GM18508 (cell line): ENCODE data around the gene CD59.
"Not testable (repeated sequence)": the region's sequence is repeated elsewhere in the genome, so short reads cannot be mapped to it uniquely, and the experiment has no call there.

Experiments used
- ATAC-seq: cut with Tn5 transposase; IDR thresholded peaks from one replicate; pipeline ENCODE4 v1.9.1; 2021; ENCODE audit warnings: moderate number of reproducible peaks; ENCODE audit not compliant: insufficient read depth, unreplicated experiment

The CD59 gene

DNA sequence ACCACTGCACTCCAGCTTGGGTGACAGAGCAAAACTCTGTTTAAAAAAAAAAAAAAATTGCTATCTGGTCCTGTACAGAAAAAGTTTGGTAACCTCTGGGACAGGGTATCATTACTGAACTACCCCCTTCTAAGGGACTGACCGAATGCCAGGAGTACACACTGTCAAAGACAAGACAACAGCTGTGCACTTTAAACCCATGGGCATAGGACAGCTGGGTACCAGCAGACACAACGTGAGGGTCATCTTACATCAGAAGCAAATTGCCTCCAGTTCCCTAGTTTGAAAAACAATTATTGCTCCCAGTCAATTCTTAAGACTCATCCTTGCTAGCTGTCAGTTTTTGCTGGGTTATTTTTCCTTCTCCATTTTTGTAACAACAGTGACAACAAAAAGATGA is 17.8 kb downstream of the CD59 start:
- no peak for ATAC-seq

DNA sequence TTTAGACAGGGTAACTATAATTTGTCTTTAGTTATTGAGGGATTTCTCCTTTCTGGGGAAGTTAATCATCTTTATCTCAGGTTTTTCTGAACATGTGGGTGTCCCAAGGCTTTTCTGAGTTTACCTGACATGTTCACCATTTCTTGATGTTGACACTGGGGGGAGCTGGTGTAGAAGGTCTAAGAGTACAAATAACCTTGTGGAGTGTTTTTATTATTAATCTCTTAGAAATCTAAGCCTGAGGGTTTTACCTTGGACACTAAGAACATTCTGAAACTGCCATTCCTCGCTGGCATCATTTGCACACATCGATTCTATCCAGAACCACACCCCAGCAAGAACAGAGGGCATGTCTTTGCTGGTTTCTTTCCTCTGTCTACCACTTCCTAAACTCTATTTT is 20.0 kb downstream of the CD59 start:
- no peak for ATAC-seq

DNA sequence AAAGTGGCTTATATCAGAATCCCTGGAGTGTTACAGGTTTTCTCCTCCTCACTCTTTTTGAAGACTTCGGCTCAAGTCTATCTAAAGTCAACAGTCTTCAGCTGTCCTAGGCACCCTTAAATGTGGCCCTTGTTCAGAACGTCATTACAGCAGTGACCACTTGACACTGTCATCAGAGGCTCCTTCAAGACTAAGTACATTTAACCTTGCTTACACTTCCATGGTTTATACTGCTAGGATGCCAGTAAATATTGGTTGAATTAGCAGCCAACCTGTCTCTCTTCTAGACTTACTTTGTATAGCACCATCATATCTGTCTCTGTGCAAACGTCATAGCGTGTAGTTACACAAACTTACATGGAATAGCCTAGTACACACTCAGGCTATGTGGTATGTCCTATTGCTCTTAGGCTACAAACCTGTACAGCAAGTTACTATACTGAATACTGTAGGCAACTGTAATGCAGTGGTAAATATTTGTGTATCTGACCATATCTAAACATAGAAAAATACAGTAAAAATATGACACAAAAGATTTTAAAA is 22.3 kb downstream of the CD59 start:
- no peak for ATAC-seq

DNA sequence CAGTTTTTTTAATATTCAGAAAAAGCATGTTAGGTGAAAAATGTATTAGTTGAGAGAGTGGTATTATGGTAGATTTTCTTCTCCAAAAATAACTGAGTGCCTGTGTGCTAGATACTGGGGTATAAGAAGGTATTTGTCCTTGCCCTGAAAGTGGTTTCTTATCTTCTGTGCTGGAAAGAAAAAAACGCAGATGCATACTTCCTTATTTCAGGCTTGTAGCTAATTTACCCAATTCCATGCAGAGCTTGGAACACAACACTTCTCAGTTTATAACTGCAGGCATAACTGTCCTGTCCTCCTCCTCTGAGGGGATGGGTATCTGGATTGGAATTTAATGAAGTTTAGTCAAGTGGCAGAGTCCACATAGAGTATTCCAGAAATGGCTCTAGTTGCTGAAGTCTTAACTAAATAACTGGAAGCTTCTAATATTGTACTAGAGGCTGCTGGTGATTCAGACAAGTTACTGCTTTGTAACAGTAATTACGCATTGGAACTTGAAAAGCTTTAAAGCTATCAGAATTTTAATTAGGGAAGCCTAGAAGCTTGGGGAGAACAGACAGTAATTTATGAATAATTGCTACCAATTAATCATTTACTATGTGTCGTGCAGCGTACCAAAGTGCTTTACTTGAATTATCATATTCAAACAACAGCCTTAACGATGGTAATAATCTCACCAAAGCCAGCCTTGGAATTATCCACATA is 22.9 kb downstream of the CD59 start:
- ATAC-seq: no peak

DNA sequence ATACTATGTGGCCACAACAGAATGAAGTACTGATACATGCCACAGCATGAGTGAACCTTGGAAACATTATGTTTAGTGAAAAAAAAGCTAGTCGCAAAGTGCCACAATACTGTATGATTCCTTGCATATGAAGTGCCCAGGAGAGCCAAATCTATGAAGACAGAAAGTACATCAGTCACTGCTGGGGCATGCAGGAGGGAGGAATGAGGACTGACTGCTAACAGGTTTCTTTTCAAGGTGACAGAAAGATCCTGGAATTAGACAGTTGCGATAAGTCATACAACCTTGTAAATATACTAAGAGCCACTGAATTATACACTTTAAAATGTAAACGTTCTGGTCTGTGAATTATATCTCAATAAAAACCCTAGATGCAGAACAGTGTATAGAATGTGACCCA is 23.8 kb downstream of the CD59 start:
- no peak for ATAC-seq

DNA sequence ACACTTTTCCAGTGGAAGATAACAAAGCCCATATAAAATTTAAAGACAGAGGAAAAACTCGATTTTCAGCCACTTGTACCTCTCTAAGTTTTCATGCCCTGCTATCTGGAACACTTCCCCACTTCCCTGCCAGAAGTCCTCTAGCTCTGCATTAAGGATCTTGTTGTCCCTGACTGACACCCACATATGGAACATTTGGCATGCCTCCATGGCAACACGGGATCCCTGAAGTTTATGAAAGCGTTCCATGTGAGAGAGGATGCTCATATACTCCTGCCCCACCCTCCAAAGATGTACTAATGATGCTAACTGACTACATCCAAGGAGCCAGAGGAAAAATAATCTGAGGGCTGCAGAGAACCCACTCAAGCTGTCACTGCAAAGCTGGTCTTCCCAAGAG is 26.8 kb downstream of the CD59 start:
- no peak for ATAC-seq

DNA sequence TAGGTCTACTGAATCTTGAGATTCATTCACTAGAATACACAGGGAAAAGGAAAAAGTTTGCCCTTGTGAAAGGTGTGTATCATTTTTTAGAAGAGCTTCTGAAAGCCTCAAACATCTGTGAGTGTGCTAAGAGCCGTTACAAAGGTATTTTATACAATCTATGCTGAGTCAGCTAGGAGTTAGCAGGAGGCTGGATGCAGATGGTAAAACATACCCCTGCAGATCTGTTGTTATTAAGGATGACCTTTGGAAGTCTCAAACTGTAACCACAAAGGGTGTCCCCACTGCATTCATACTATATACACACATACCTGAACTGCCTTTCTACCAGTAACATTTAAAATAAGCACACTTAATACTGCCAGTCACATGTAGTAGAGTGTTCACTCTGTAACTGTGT is 27.2 kb downstream of the CD59 start:
- no peak for ATAC-seq

DNA sequence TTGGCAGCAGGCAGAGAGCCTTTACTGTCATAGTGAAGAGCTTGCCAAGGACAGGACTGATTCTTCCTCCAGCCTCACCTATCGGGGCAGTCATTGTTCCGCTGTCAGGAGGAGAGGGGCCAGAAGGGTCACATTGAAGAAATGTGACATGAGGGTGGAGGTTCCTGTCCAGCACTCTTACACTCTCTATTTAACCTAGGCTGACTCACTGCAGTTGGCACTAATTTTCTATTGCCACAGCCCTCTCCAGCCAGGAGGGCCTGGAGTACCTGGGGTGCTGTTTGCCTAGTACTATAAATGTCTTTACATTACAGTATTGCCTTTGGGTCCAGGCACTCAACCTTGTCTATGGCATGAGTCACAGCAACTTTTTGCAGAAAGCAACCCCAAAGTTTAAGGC is 28.4 kb downstream of the CD59 start:
- ATAC-seq: not testable (repeated sequence)

DNA sequence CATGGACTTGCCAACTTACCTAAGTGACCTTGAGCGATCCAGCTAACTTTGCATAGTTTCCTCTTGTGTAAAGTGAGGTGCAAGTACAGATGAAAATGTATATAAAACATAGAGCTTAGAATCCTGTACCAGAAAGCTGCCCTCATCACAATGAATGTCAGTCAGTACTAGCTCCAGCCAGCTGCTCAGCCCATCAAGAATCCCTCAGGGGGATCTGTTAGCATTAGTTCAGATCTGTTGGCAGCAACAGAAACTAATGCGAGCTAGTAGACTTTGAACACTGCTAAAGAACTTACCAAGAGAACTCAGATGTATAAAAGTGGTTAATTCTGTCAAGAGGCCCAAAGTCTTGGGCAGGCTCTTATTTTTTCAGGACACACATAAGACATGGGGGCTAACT is 29.3 kb downstream of the CD59 start:
- no peak for ATAC-seq

DNA sequence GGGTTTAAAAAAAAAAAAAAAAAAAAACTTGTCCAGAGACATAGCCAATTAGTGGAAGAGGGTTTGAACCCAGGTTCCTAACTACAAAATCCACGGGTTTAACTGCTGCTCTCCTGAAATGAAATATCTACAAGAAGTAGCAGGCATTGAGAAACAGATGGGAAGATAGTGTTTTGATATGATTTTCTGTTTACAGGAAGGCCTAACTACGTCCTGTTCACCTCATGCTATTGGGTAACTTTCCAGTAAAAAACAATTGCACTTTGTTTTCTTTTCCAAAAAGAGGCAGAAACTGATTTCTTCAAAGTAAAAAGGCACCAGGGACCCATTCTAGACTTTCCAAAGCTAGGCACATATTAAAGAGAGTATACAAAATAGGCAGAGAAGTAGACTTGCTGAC is 29.7 kb downstream of the CD59 start:
- no peak for ATAC-seq

DNA sequence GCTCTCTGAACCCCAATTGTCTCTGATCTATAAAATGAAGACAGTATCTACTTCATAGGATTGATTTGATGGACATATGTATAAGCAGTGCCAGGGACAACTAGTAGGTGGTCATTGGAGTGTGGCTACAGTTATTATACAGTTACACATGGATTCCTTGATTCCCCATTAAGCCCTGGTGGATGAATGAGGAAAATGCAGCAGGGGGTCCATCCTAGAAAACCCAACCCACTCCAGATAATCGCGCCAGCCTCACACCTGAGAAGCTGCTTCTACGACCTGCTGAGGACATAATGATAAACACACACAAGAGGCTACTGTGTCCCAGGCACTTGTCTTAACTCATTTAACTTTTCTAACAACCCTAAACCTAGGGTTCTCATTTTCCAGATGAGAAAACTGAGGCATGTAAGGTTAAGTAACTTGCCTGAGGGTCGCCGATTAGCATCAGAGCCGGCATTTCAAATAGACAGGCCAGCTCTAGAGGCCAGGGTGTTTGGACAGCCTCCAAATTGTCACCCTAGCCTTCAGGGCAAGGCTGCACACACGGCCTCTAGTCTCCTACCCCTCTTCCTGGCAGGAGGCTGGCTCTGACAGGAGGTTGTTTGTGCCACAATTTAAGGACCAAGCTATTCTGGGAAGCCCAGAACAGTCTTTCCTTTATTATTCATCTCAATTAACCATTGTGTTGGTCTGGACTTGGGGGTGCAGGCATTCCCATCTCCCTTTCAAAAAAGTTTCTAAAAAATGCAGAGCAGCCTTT is 31.8 kb downstream of the CD59 start:
- no peak for ATAC-seq

DNA sequence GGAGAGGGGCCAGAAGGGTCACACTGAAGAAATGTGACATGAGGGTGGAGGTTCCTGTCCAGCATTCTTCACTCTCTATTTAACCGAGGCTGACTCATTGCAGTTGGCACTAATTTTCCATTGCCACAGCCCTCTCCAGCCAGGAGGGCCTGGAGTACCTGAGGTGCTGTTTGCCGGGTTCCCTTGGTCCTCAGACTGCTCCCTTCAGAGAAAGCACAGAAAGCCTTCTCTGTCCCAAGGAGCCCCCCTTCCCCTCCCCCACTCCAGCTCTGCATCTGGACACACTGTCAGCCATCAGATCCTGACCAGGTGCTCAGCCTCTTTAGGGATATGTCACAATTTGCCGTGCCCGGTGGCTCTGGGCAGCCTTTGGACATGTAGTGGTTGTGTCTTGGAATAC is 32.4 kb downstream of the CD59 start:
- ATAC-seq: no peak

DNA sequence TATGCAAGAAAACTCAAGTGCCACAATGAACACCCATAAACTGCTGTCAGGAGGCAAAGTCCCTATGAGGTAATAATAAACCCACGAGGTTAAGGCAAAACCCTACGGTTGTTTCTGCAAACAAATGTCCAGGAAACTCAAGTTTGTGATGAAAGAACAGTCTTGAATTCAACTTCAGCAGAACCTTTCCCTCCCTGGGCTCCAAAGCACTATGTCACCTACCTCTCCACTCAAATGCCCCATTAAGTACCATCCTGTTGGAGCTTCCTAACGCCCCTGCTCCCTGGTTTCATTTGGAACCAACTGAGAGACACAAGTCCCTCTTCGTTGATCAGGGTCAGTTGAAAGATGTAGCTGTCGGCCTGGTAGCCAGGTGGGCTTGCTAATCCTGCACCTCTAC is 33.0 kb downstream of the CD59 start:
- ATAC-seq: no peak

DNA sequence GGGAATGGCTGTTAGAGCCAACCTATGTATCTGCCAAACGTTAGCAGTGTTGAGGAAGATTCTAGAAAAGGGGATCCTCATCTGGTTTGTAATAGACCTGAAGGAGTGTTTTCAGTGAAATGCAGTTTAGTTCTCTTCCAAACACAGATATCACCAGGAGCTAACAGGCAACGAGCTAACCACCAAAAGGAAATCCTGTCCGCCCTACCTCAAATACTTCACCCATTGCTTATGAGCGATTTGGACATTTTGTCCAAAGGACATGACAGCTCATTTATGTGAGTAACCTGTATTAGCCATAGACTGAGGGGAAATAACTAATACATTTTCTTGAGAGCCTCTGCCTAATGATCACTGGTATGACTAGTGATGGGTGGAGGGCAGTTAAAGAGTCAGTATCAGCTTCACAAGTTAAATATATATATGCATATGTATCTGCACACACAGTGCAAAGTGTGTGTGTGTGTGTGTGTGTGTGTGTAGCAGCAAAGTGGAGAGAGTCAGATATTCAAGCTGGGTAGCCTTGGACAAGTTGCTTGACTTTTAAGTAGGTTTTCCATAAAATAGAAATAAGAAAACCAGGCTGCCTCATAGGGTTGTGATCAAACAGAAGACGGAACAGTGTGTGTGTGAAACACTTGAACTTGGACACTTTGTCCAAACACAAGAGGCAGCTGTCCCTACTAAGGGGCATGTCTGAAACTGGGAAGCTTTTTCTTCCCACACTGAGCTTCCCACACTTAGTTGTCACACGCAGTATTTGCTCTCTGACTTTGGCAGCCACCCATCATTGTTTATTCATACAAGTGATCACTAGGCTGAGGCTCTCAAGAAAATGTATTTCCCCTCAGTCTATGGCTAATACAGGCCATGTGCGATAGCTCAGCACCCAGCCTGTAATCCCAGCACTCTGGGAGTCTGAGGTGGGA is 34.7 kb downstream of the CD59 start:
- ATAC-seq: no peak

DNA sequence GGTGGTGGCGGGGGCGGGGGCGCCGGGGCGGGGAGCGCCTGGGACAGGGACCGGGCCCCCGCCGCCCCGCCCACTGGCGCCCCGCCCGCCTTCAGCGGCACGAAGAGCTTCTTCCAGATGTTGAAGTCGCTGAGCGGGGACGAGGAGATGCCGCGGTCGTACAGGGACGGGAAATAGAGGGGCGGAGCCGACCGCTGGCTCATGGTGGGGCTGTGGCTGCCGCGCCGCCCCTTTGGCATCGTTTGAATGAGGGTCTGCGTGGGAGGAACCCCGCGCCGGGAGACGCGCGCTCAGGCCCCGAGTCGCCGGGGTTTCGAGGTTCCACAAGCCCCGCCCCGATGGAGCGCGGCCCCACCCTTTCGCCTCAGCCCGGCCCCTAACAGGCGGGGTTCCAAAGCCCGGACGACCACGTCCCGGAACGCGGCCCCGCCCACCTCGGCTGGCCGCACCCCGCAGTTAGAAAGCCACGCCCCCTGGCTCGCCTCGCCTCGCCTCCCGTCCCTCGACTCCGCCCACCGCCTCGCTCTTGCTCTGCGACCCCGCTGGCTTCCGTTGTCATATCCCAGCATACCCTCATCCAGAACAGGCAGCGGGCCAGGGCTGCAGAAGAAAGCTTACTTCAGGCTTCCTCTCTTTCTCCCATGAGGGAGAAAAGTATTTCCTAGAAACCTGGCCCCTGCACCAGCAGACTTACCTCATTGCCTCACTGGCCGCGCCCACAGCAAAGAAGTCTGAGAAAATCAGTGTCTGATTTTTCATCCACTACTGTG is 35.5 kb downstream of the CD59 start, which contains the start of gene C11orf91:
C11orf91 (minus strand) TSS at position 325 of the 770 bp plus-strand sequence; CDS start at position 239, 86 bp downstream.
- ATAC-seq: peak; percentile 67

DNA sequence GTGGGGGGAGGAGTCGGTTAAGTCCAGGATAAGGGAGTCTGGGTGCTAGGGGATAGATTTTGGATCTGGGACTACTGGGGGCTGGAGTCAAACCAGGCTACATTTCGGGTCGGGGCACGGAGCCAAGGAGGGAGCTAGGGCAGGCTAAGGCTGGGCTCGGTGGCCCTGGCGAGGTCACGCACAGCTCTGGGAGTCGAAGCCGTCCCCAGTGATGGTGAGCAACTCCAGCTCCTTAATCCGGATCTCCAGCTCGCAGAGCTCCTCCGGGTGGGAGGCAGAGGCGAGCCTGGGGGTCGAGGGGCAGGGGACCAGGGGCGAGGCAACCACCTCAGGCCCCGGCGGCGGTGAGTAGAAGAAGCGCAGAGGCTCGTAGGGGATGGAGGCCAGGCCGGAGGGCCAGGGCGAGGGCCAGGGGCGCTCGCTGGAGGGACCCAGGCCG is 36.1 kb downstream of the CD59 start:
- no peak for ATAC-seq

DNA sequence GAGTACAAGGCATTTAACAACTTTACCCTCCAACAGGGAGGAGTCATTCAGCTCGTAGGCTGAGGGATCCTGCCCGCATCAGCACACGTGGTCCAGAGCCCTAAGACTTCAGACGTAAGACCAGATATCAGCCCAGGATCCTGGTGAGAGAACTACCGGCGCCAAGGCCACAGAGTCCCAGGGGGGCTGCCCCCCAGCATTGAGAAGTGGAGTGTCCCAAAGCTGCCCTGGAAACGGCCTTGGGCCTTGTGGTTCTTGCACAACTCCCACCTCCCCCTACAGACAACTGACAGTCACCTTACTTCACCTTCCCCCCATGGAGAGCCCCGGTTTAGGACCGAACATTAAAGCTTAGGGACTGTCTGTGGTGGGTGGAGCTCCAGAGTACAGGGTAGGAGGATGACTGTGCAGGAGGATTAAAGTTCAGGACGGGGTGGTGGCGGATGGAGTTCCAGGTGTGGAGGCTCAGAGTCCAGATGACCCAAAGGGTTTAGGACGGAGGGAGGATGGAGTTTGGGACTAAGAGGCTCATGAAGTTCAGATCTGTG is 36.6 kb downstream of the CD59 start:
- no peak for ATAC-seq

DNA sequence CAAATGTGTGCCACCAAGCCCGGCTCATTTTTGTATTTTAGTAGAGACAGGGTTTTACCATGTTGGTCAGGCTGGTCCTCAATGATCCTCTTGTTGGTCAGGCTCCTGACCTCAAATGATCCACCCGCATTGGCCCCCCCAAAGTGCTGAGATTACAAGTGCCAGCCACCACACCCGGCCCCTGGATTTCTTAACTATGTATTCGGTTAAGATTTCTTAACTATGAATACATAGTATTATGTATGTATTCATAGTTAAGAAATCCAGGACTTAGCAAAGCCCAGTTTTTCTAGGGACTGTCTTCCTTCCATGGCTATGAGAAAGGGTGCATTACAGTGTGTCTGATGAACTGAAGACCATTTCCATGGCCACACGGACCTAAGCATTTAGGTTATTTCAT is 37.3 kb downstream of the CD59 start:
- no peak for ATAC-seq

DNA sequence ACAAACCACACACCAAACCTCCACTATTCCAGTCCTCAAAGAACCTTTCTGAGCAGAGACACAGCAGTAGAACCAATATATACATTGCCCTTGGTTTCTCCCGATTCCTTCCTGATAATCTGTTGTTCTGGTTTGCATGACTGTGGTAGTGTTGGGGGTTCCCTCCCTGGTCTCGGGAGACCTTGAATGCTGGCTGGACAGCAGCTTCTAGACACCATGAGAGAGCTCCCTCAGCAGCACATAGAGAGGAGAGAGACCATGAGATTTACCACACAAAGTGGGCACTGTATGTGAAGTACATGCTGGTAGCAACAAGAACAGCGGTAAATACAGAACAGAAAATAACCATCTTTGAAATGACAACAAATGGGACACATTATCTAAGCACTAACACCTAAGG is 38.2 kb downstream of the CD59 start:
- no peak for ATAC-seq
